Neuronal stem cell (in vitro differentiated cells): ENCODE data around the gene ANKMY1.

Source experiments
- DNase-seq: peaks from one replicate; pipeline ENCODE4 v3.0.0-alpha.2; 2013; ENCODE audit warnings: low spot score
- H2AFZ ChIP-seq: one replicate; pipeline ENCODE4 v1.6.1; 2013; ENCODE audit warnings: mild to moderate bottlenecking, low read length, inconsistent platforms
- H2AK5ac ChIP-seq: 2 replicates; pipeline ENCODE4 v1.6.1; 2013; ENCODE audit warnings: low read depth, mild to moderate bottlenecking, inconsistent platforms, low read length, moderate library complexity, mixed read lengths
- H2BK120ac ChIP-seq: 2 replicates; pipeline ENCODE4 v1.6.1; 2013; ENCODE audit warnings: low read depth, mild to moderate bottlenecking, inconsistent platforms, low read length, moderate library complexity, mixed read lengths
- H2BK12ac ChIP-seq: one replicate; pipeline ENCODE4 v1.6.1; 2013; ENCODE audit warnings: low read length, inconsistent platforms
- H2BK15ac ChIP-seq: 2 replicates; pipeline ENCODE4 v1.6.1; 2013; ENCODE audit warnings: mild to moderate bottlenecking, low read length, inconsistent platforms, mixed read lengths
- H2BK5ac ChIP-seq: one replicate; pipeline ENCODE4 v1.6.1; 2013; ENCODE audit warnings: inconsistent platforms, mild to moderate bottlenecking, low read length, moderate library complexity
- H3K14ac ChIP-seq: one replicate; pipeline ENCODE4 v1.6.1; 2013; ENCODE audit warnings: low read length, inconsistent platforms
- H3K18ac ChIP-seq: 2 replicates; pipeline ENCODE4 v1.6.1; 2013; ENCODE audit warnings: low read length, inconsistent platforms
- H3K23ac ChIP-seq: 2 replicates; pipeline ENCODE4 v1.6.1; 2013; ENCODE audit warnings: low read depth, mild to moderate bottlenecking, mixed read lengths, low read length, inconsistent platforms; ENCODE audit not compliant: poor library complexity
- H3K27ac ChIP-seq: replicated peaks from 3 replicates; pipeline ENCODE4 v1.5.1; 2013; ENCODE audit warnings: low read length, inconsistent platforms
- H3K27me3 ChIP-seq, 3 experiments: 2 replicates each; pipeline ENCODE4 v1.6.1; 2013; ENCODE audit warnings: low read length in 3 of 3, mild to moderate bottlenecking in 2 of 3, inconsistent platforms in 1 of 3, low read depth in 1 of 3, mixed read lengths in 1 of 3, moderate library complexity in 1 of 3; ENCODE audit not compliant: control insufficient read depth in 3 of 3, insufficient read depth in 3 of 3
- H3K36me3 ChIP-seq, 2 donors: replicated peaks in 1 of 2; 2 replicates each; pipeline ENCODE4 v1.6.1; 2013; ENCODE audit warnings: low read length in 2 of 2; ENCODE audit not compliant: control insufficient read depth in 2 of 2, insufficient read depth in 2 of 2
- H3K4ac ChIP-seq: 2 replicates; pipeline ENCODE4 v1.6.1; 2013; ENCODE audit warnings: inconsistent platforms, mild to moderate bottlenecking, low read length, moderate library complexity
- H3K4me1 ChIP-seq, 2 donors: 1 replicate in 1 of 2; 2 replicates in 1 of 2; pipeline ENCODE4 v1.6.1; 2013; ENCODE audit warnings: low read length in 2 of 2, low read depth in 1 of 2; ENCODE audit not compliant: control insufficient read depth in 2 of 2, insufficient read depth in 1 of 2
- H3K4me2 ChIP-seq: one replicate; pipeline ENCODE4 v1.6.1; 2013; ENCODE audit warnings: mild to moderate bottlenecking, low read length, inconsistent platforms; ENCODE audit not compliant: insufficient read depth, poor library complexity, severe bottlenecking
- H3K4me3 ChIP-seq, 2 donors: 2 replicates each; pipeline ENCODE4 v1.5.1; 2013; ENCODE audit warnings: low read length in 2 of 2, mild to moderate bottlenecking in 2 of 2, inconsistent platforms in 1 of 2, moderate library complexity in 1 of 2
- H3K79me1 ChIP-seq: one replicate; pipeline ENCODE4 v1.6.1; 2013; ENCODE audit warnings: low read depth, mild to moderate bottlenecking, inconsistent platforms, low read length, moderate library complexity
- H3K9ac ChIP-seq: one replicate; pipeline ENCODE4 v1.6.1; 2013; ENCODE audit warnings: mild to moderate bottlenecking, low read depth, low read length, inconsistent platforms; ENCODE audit not compliant: poor library complexity
- H3K9me3 ChIP-seq, 2 donors: replicated peaks in 1 of 2; 2 replicates each; pipeline versions ENCODE3 to v1.6.1; 2013; ENCODE audit warnings: low read length in 2 of 2, mild to moderate bottlenecking in 2 of 2, inconsistent platforms in 1 of 2, low read depth in 1 of 2, mixed read lengths in 1 of 2, moderate library complexity in 1 of 2; ENCODE audit not compliant: control insufficient read depth in 2 of 2, insufficient read depth in 1 of 2
- H4K8ac ChIP-seq: one replicate; pipeline ENCODE4 v1.6.1; 2013; ENCODE audit warnings: low read depth, mild to moderate bottlenecking, inconsistent platforms, low read length, moderate library complexity
- H4K91ac ChIP-seq: one replicate; pipeline ENCODE4 v1.6.1; 2013; ENCODE audit warnings: low read length, low read depth, mild to moderate bottlenecking, inconsistent platforms; ENCODE audit not compliant: poor library complexity
- WGBS, 2 donors: extraction: QIAGEN DNeasy Blood & Tissue Kit; methylation state at CpG; one replicate each; pipeline ENCODE4 v1.1.7; 2013; ENCODE audit warnings: missing lambda C conversion rate in 2 of 2, mixed read lengths in 1 of 2; ENCODE audit not compliant: insufficient read length in 2 of 2, insufficient replicate concordance in 1 of 2; ENCODE audit errors: extremely low coverage in 2 of 2; 5-methylcytosine and 5-hydroxymethylcytosine counted together

Gene ANKMY1

DNA sequence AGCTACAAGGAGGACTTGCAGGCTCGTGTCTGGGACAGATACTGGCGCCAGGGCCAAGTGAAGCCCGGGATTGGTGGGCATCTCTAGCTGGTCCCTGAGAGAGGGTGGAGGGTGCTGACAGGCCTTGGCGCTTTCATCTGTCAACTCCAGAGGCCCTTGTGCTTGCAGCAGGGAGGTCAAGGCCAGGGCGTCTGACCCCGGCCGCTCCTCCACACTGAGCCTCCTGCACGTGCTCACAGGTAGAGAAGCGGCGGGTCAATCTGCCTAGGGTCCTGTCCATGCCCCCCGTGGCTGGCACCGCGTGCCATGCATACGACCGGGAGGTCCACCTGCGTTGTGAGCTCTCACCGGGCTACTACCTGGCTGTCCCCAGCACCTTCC is 38.3 kb upstream of the ANKMY1 start:
- Histone ChIP-seq H2BK15ac (no peak overlapping the region), H3K9me3 (no peaks in the 10 kb centered on the region), H2BK12ac (no peak overlapping the region), H2BK120ac (no peak overlapping the region), H2AK5ac (peak overlapping the region; percentile 83), H3K79me1 (peaks cover 16% of the 10 kb centered on the region), H4K91ac (no peak overlapping the region), H3K4me1 (no peaks in the 10 kb centered on the region), H3K18ac (no peak overlapping the region), H3K4ac (no peak overlapping the region), H3K4me3 (no peak overlapping the region), H3K36me3 (peaks cover 31 to 66% of the 10 kb centered on the region in 2 donors), H2BK5ac (no peak overlapping the region), H3K27me3 (no peaks in the 10 kb centered on the region), H2AFZ (no peak overlapping the region), H3K23ac (peak overlapping the region; percentile 55), H4K8ac (no peak overlapping the region), H3K14ac (no peak overlapping the region), H3K27ac (no peak overlapping the region), H3K4me2 (no peak overlapping the region), H3K9ac (peak overlapping the region; percentile 34)
- DNase-seq: no peak
- no CpG with 5 or more reads among the region's 17 CpGs for WGBS, 2 donors

DNA sequence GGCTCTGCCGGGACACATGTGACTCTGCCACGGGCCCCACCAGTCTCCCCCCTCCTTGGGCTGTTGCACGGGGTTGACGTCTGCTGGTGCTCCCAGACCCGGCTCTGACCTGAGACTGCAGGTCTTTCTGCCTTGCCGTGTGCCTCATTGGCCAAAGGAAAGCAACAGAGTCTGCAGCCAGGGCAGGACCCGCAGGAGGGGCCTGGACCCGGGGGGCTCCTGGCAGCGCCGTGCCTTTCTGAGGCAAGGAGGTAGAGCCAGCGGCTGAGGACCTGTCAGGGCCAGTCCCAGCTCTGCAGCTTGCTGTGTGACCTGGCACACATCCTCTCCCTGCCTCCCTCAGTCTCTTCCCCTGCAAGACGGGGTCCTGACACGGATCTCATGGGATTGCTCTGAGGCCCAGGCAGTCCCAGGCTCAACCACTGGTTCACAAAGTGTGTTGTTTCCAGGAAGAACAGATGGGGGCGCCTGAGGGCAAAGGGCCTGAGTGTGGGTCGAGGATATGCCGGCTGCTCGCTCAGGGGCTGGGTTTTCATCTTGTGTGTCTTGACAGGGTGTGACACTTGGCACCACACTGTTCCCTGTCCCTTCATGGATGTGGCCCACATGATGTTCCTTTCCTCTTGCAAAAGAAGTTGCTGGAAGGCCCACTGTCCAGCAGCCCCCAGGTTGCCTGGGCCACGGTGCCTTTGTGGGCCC is 37.7 kb upstream of the ANKMY1 start:
- Histone ChIP-seq H3K4ac (no peak overlapping the region), H3K27ac (no peak overlapping the region), H3K9me3 (no peaks in the 10 kb centered on the region), H3K36me3 (peaks cover 36 to 72% of the 10 kb centered on the region in 2 donors), H2AFZ (no peak overlapping the region), H3K18ac (no peak overlapping the region), H4K91ac (no peak overlapping the region), H3K4me1 (no peaks in the 10 kb centered on the region), H3K27me3 (no peaks in the 10 kb centered on the region), H3K4me2 (no peak overlapping the region), H2AK5ac (peak overlapping the region; percentile 83), H2BK120ac (no peak overlapping the region), H3K4me3 (no peak overlapping the region), H3K23ac (no peak overlapping the region), H2BK5ac (peak overlapping the region; percentile 53), H4K8ac (no peak overlapping the region), H2BK12ac (peak overlapping the region; percentile 41), H2BK15ac (no peak overlapping the region), H3K79me1 (peaks cover 17% of the 10 kb centered on the region), H3K9ac (peak overlapping the region; percentile 34), H3K14ac (no peak overlapping the region)
- peak; percentile 24 for DNase-seq
- WGBS, 2 donors: no CpG with 5 or more reads among the region's 18 CpGs

DNA sequence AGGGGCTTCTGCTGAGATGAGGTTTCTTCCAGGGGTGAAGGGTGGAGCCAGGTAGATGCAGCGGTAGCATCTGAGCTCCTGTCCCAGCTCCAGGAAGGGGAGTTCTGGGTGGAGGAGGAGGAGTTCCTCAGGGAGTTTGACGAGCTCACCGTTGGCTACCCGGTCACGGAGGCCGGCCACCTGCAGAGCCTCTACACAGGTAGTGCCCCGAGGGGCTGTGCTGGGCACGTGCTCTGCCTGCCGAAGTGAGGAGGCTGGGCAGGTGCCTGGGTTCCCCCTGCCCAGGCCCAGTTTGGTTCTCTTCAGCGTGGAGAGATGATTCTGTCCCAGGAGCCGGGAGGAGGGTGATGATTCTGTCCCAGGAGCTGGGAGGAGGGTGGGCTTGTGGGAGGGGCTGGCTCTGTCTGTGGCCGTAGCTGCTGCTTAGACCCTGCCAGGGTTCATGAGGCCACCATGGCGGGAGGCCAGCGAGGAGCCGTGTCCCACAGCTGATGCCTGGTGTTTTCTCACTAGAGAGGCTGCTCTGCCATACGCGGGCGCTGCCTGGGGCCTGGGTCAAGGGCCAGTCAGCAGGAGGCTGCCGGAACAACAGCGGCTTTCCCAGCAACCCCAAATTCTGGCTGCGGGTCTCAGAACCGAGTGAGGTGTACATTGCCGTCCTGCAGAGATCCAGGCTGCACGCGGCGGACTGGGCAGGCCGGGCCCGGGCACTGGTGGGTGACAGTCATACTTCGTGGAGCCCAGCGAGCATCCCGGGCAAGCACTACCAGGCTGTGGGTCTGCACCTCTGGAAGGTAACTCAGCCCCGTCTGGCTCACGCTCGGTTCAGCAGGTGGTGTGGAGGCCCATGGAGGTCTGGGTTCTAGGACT is 37.0 kb upstream of the ANKMY1 start:
- WGBS, 2 donors: no CpG with 5 or more reads among the region's 34 CpGs
- Histone ChIP-seq H3K23ac (no peak overlapping the region), H3K9me3 (no peaks in the 10 kb centered on the region), H3K36me3 (peaks cover 38 to 80% of the 10 kb centered on the region in 2 donors), H2BK120ac (no peak overlapping the region), H2BK5ac (peak overlapping the region; percentile 53), H4K8ac (no peak overlapping the region), H3K9ac (no peak overlapping the region), H2BK15ac (no peak overlapping the region), H2AK5ac (no peak overlapping the region), H4K91ac (no peak overlapping the region), H3K27me3 (no peaks in the 10 kb centered on the region), H3K4me1 (no peaks in the 10 kb centered on the region), H3K4me3 (no peak overlapping the region), H3K4me2 (no peak overlapping the region), H2BK12ac (peak overlapping the region; percentile 41), H3K79me1 (peaks cover 17% of the 10 kb centered on the region), H3K4ac (no peak overlapping the region), H3K18ac (no peak overlapping the region), H2AFZ (no peak overlapping the region), H3K27ac (no peak overlapping the region), H3K14ac (no peak overlapping the region)
- no peak for DNase-seq
